GM12874 (cell line): Measurements from ENCODE around the gene METTL14.

Source experiments
- CTCF ChIP-seq: IDR thresholded peaks from 2 replicates; pipeline ENCODE4 v1.5.1; 2011; ENCODE audit warnings: low read depth, mild to moderate bottlenecking, control low read depth, low read length, moderate library complexity; ENCODE audit not compliant: insufficient read depth

METTL14 gene

GRCh38 chr4:118756429-118756828, 71.2 kb downstream of the METTL14 start:
- TF ChIP-seq CTCF = no peak

GRCh38 chr4:118756958-118757357, 71.8 kb downstream of the METTL14 start:
- no peak for TF ChIP-seq CTCF

GRCh38 chr4:118757761-118758251, 72.6 kb downstream of the METTL14 start:
- TF ChIP-seq CTCF = no peak

GRCh38 chr4:118758293-118758692, 73.1 kb downstream of the METTL14 start:
- TF ChIP-seq CTCF = no peak

- TF ChIP-seq CTCF = no peak
Measured at GRCh38 chr4:118759481-118759880, 74.3 kb downstream of the METTL14 start.

- no peak for TF ChIP-seq CTCF
Measured at GRCh38 chr4:118760092-118760491, 74.9 kb downstream of the METTL14 start.

GRCh38 chr4:118760493-118760892, 75.3 kb downstream of the METTL14 start:
- no peak for TF ChIP-seq CTCF
